HG02981 (cell line): ENCODE data around the gene ITGA1.
"Not testable (repeated sequence)": the region's sequence is repeated elsewhere in the genome, so short reads cannot be mapped to it uniquely, and the experiment has no call there.

ENCODE experiments used
- ATAC-seq: cut with Tn5 transposase; IDR thresholded peaks from one replicate; pipeline ENCODE4 v1.9.1; 2021; ENCODE audit warnings: mild to moderate bottlenecking, moderate library complexity; ENCODE audit not compliant: unreplicated experiment

The ITGA1 gene

DNA sequence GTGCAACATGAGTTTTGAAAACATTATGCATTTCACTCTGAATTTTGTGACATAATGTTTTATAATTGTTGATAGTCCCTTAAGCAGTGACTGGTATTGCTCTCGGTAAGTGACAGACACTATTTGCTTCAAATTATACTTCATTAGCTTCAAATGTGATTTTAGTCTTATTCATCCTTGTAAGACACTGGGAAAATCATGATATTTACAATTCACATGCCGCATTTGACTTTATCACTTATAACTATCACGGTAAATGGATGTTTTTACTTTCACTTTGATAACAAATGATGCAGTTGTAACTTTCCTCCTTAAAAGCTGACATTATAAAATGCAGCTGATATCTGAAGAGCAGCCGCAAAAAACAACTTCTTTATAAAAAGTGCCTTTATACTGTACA is 157.3 kb downstream of the ITGA1 start:
- ATAC-seq, result no peak

DNA sequence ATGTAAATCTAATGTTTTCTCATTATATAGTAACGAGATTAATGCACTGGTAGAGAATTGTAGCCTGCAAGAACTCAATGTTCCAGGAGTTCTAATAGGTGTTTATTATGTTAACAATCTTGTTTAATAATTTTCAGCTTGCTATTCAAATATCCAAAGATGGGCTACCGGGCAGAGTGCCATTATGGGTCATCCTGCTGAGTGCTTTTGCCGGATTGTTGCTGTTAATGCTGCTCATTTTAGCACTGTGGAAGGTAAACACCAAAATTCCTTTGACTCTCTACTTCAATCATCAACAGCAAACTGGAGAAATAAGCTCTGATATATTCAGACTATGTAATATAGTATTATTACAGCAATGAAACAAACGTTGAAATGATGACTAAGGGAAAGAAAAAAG is 159.5 kb downstream of the ITGA1 start:
- no peak for ATAC-seq

DNA sequence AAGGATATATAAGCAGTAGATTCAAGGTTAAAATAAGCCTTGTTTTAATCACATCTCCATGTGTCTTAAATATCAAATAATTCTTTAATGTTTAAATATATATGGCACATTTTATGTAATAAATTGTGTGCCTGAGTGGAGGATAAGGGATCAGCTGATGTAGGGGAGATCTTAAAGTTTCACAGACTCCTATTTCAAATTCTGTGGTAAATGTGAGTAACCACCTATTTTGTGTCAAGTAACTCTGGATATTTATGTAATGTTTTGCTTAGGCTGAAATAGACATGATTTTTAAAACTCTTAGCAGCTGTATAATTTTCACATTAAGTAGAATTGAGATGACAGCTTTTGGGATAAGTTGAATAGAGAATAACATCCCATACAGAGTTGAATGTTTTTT is 160.1 kb downstream of the ITGA1 start:
- no peak for ATAC-seq

DNA sequence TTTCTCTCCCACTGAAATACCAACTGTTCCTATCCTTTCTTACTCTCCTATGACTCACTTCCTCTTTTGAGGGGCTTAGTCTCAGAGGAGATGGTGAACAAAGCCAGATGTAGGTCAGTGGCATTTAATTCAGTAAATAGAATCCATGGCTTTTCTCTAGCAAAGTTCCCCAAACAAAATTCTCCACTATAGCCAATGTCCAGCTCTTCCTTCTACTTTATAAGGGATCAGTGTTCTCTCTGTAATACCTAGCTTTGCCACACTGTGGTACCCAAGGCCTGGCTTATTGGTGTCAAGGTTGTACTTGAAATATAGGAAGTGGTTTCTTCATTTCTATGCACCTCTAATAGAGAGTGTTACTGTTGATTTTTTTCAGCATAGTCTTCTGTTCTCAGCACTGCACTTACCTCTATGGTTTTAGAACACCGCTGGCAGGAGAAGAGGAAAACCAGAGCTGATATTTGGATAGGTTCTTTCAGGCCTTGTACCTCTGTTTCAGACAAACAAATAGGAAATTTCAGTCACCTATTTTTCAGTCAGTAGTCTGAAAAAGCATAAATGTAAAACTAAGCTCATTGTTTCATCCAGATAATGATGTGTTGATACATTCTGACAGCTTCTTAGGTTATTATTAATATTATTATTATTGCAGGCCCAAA is 160.8 kb downstream of the ITGA1 start:
- ATAC-seq, result peak; percentile 99

DNA sequence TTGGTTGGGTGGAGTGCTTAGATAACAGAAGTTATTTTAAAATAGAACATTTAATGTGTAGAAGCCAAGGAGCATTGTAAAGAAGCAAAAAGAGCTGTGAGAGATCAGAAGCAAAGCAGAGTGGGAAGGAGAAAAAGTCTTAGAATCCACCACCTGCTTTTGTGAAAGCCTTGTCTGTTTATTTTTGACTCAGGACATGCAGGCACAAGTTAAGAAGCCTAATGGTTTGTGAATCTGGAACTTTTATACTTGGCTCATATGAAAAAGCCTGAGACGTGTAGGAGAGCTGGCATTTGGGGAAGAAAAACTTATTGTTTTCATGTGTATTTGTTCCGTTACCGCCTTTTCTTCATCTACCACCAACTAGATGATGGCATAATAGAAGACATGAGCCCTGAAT is 163.0 kb downstream of the ITGA1 start:
- ATAC-seq, result no peak

DNA sequence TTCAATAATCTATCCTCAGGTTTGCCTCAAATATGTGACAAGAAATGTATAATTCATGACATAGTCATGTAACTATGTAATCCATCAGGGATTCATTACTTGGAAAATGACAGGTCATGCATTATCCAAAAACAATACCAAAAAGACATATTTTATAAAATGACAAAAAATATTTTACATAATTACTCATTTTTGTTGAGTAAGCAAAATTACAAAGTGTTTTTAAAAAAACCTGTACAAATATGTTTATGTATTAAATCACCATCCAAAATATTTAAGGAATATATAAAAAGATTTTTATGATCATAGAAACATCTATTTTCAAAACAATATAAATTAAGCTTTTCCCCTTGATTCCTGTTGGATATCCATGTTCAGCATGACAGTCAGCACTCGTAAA is 164.8 kb downstream of the ITGA1 start:
- no peak for ATAC-seq

DNA sequence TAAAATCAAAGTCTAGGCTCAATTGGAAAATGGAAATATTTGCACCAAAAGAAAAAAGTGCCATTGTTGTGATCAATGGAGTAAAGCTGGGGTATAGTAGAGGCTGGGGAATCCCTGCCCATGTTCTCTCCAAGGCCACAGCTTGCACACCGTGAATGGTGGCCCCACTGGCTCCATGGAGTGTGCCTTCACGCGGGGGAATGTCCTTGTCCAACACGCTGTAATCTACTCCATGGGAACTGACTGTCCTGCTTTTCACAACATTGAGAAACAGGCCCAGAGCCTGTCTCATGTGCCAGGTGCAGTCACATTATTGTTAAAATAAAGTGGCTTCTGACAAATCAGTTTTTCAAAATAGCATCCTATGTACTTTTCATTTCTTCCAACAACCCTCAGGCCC is 168.3 kb downstream of the ITGA1 start:
- ATAC-seq, result peak; percentile 6

DNA sequence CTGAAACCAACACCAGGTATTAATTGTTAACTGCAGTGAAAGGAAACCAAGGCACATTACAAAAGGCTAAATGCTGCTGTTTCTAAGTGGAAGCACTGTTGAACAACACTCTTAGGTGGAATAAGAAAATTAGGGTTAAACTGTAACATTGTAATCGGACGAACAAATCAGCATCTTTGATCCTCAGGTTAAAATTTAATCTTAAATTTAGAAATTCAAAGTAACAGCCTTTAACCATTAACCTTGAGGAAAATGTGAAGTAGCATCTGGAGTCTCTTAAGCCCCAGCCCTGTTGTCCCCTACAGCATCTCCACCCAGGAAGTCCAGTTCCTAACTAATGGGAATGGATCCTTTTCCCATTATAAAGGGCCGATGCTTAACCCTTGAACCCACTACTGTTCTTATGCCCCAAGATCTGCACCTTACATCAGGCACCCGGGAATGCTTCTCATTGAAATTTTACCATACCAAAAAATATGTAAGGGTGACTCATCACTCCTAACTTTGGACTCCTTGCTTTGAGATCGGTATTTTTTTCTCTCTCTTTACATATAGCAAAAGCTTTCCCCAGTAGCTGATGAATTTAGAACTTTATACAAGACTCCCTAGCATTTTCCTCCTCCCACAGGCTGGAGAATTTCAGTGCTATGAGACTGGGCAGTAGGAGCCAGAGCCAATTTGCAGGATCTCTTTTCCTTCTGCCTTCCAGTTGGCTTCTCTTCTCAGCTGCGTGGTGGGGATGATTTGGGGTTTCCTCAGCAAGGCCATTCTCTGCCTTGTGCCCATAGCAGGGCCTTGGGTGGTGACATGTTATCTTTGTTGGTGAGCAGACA is 169.4 kb downstream of the ITGA1 start:
- ATAC-seq, result peak; percentile 61

DNA sequence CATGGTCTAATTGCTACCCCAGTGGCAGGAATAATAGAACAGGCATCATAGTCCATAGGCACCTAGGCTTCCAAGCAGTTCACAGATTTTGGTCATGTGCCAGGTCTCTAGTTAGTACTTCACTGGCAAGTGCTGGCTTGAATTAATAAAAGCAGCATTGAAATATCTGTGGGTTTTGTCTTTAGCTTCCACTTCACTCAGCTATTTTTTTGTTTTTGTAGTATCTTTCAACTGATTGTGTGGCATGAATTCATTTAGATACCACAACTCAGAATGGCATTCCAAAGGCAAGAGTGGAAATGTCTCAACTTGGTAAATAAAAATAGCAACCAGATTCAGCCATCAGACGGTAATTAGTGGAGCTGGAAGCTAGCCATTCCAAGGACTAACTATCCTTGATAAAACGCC is 173.6 kb downstream of the ITGA1 start:
- no peak for ATAC-seq

DNA sequence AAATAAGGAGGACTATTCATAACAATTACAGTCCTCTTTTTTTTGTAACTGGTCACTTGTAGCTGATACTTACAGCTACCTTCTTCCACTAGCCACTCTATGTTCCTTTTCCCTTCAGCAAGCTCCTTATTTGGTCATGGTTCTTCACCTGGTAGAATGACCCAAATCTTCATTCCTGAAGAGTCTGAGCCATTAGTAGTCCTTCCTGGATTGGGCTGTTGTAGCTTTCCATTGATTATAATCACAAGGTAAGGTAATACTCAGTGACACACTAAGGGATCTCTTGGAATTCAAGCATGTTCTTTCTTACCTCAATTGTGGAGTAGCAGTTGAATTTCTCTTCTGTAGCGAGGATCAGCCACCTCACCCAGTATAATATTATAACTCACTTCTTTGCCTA is 175.9 kb downstream of the ITGA1 start:
- no peak for ATAC-seq

DNA sequence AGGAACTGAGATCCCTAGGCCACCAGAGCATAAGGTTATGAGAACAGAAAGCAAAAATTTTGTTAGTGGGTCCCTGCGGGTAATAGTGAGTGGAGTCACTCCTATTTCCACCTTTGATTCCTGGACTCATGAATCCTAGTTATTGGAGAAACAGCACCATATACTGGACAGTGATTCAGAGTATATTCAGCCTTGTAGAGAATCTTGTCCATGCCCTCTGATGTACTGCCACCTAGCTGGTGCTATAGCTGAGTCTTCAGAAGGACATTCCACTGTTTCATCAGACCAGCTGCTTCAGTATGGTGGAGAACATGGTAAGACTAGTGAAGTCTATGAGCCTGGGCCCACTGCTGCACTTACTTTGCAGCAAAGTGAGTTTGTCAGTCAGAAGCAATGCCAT is 176.4 kb downstream of the ITGA1 start:
- ATAC-seq, result no peak

DNA sequence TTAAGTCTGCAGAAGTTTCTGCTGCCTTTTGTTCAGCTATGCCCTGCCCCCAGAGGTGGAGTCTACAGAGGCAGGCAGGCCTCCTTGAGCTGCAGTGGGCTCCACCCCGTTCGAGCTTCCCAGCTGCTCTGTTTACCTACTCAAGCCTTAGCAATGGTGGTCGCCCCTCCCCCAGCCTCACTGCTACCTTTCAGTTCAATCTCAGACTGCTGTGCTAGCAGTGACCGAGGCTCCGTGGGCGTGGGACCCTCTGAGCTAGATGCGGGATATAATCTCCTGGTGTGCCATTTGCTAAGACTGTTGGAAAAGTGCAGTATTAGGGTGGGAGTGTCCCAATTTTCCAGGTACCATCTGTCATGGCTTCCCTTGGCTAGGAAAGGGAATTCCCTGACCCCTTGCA is 188.4 kb downstream of the ITGA1 start:
- ATAC-seq, result not testable (repeated sequence)

DNA sequence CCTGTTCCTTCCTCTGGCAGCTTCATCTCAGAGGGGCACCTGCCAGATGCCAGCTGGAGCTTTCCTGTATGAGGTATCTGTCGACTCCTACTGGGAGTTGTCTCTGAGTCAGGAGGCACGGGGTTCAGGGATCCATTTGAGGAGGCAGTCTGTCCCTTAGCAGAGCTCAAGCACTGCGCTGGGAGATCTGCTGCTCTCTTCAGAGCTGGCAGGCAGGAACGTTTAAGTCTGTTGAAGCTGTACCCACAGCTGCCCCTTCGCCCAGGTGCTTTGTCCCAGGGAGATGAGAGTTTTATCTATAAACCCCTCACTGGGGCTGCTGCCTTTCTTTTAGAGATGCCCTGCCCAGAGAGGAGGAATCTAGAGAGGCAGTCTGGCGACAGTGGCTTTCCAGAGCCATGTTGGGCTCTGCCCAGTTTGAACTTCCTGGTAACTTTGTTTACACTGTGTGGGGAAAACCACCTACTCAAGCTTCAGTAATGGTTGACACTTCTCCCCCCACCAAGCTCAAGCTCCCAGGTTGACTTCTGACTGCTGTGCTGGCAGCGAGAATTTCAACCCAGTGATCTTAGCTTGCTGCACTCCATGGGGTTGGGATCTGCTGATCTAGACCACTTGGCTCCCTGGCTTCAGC is 189.7 kb downstream of the ITGA1 start:
- ATAC-seq, result no peak

DNA sequence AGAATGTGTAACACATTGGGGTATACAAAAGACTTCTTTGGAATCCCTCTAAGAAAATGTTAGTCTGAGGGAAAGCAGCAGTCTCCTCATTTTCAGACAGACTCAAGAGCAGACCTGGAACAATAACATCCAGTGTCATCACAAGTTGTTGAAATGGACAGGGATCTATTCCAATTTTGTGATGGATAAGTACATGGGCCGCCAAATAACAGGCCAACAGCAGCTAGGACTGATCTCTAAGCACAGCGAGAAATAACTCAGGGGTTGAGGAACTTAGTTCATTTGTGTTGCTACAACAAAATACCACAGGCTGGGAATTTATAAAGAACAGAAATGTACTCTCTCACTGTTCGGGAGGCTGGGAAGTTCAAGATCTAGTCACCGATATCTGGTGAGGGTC is 193.8 kb downstream of the ITGA1 start:
- ATAC-seq, result no peak

DNA sequence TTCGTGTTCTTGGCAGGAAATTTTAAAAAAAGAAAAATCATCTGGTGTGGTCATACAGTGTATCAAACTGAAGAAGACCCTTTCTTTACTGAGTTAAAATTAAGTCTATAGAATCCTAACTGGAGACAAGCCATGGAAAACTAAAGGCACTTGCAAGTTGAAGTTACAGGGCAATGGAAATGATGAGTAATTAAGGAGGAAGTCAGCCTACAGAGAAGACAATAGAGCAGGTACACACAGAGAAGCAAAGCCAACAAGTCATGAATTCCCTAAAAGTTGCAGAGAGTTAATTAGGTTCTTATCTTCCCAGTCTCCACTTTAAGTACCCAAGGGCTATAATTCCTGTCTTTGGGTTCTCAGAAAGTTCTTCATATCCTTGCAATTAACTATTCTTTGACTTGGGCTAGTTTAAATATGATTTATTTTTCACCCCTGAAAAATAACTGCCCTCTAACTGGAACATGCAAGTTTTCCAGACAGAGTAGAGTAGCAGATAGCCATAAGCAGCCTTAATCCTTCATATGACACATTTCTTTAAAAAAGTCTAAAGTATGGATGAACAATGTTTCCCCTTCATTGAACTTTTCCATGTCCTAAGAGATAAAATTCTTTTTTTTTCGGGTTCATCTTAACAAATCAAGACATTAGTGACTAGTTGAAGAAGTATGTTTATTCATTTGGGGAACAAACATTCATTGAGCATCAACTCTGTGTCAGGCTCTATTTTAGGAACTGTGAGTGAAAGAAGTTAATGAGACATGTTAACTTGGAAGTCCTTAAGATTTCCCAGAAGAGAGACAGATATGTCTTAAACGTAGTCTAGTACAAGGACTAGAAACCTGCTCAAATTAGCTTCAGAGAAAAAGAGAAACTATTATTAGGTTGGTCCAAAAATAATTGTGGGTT is 196.3 kb downstream of the ITGA1 start:
- ATAC-seq, result no peak

DNA sequence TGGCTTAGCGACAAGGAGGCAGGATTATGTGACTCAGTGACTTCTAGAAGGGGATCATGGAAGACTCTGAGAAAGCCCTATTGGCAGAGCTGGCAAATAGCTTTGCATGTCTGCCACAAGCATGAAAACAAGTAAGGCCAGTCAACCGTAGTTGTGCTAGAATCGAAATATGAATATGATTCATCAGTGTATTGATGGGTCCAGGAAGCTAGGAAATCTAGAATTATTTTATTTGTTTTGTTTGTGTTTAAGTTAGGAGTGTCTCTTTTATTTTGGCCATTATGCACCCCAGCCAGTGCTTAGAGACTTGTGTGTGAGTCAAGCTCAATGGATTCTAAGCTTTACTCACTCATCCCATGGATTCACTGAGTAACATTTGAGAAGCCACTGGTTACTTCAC is 197.6 kb downstream of the ITGA1 start:
- no peak for ATAC-seq

DNA sequence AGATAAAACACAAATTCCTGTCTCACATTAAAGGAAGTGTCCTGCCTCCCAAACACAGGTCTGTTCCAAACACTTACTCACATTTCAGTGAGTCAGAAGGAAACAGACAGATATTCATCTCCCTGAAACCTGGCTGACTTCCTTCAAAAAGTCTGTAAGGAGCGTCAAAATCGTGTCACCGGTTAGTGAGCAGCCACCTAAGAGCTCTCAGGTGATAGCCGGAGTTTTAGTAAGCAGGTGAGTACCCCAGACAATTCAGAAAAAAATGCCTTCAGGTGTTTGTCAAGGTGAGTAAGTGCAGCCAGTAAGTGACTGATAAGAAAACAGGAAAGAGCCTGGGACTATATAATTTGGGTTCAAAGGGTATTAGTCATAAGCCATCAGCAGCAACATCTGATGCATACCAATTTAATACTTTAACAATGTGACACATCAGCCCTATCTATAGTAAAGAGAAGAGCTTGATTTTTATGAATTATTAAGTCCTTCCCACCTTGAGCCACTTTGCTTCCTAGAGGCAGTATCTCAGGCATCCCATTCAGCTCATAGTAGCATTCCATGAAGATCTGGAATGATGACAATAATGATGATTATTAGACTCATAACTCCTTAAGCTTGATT is 200.1 kb downstream of the ITGA1 start:
- ATAC-seq, result no peak

DNA sequence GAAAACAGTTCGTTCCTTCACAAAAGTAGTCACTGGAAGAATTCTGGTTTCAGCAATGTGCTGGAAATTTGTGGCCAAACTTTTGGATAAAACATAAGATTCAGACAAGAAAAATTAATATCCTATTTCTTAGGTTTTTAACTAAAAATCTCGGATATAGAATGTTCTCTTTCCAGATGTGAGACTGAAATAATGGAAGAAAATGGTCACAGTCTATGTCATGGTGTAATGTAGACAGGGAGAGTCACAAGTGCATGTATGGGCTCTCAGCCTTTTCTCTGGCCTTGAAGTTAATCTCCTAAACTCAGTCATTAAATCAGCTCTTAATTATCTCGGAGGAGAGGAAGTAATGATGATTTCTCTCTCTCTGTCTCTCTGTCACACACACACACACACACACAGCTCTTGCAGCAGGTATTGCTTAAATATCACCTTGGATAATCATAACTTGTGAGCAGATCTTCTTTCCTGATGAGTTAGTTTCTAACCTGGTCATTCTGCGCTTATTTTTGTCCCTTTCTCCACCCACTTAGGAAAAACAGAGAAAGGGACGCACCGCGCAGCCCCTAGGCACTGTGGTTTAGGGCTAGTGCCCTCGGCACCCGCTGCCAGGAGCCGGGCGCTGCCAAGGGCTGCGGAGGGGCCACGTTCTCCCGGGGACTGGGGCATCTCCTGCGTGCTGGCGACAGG is 200.8 kb downstream of the ITGA1 start:
- ATAC-seq, result no peak

DNA sequence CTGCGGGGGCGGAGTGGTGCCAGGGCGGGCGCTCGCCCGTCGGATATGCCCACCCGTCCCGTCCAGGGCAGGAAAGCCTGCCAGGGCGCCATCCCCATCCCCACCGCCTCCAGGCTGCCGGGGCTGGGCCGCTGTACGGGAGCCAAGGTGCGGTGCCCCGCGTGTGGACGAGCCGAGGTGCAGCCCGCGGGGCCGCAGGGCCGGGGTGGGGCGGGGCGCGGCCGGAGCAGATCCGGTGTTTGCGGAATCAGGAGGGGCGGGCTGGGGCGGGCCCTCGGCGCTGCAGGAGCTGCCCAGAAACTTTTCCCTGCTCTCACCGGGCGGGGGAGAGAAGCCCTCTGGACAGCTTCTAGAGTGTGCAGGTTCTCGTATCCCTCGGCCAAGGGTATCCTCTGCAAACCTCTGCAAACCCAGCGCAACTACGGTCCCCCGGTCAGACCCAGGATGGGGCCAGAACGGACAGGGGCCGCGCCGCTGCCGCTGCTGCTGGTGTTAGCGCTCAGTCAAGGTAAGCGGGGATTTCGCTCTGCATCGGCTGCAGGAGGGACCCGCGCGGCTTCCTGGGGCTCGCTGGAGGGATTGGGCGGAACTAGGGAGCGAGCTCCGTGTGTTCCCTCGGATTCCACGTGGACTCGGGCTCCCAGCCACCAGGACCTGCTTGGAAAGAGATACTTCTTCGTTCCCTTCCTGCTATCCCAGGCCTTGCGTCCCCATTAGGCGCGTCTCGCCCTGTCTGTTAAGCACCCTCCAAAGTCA is 201.5 kb downstream of the ITGA1 start, which contains the start of gene ITGA2:
TSS of gene ITGA2 (plus strand) at position 328 of the 756 bp plus-strand sequence. CDS start at position 445, 117 bp downstream.
- ATAC-seq, result peak; percentile 51
